Muscle of back (tissue), 10 donors: ENCODE measurements around the gene RHEX. TPM values are rescaled to one million over a fixed set of nuclear protein-coding genes. Genes with fewer than 3 reads are reported as not detected.

Experiments
- polyA plus RNA-seq, 10 donors: library from polyadenylated mRNA; unstranded; fragments of 120-200 nt; gene quantifications; one replicate each; pipeline ENCODE4 v1.2.1, GENCODE V29; 2013; ENCODE audit not compliant: insufficient read length in 10 of 10

RHEX gene
- polyA plus RNA-seq, 10 donors = 0.22 to 1.3 (median 0.75) TPM

Other genes with a start within 250 kb of the RHEX start
- gene SLC41A1, start 240.0 kb upstream of the RHEX start, polyA plus RNA-seq = 10 to 100 TPM; 23.0 to 40.8 (median 29.9) TPM
- gene PM20D1, start 203.0 kb upstream of the RHEX start, polyA plus RNA-seq = under 1 TPM in 8 of 10 donors, not detected in 2; 0.09 to 0.22 (median 0.13) TPM
- gene SLC26A9, start 109.7 kb upstream of the RHEX start, polyA plus RNA-seq = under 1 TPM in 8 of 10 donors, not detected in 2; 0.04 to 0.14 (median 0.12) TPM
- gene RAB7B, start 49.8 kb upstream of the RHEX start, polyA plus RNA-seq = 10 to 100 TPM in 4 of 10 donors, 1 to 10 TPM in 6; 7.9 to 16.2 (median 9.2) TPM
- gene CTSE, start 29.3 kb upstream of the RHEX start, polyA plus RNA-seq = 1 to 10 TPM in 1 of 10 donors, under 1 TPM in 9; 0.09 to 1.2 (median 0.33) TPM
- under 1 TPM; 0.13 to 0.63 (median 0.44) TPM for gene AVPR1B, start 64.2 kb downstream of the RHEX start, polyA plus RNA-seq
- 1 to 10 TPM; 3.1 to 6.5 (median 4.7) TPM for gene FAM72A, start 149.7 kb downstream of the RHEX start, polyA plus RNA-seq
- gene SRGAP2, start 150.4 kb downstream of the RHEX start, polyA plus RNA-seq = 10 to 100 TPM; 54.3 to 86.2 (median 66.8) TPM